WTC11 (cell line): ENCODE results near the gene TRAPPC11. TPM values are rescaled to one million over a fixed set of nuclear protein-coding genes. Genes with fewer than 3 reads are reported as not detected.

Experiments used
- ATAC-seq: fragments of 200-7000 bp; cut with Tn5 transposase; 2 replicates; pipeline ENCODE4 v1.10.0; 2021; ENCODE audit warnings: mild to moderate bottlenecking, moderate library complexity
- CTCF ChIA-PET: fragments of 300-600 bp; sonication (Branson Sonifier 250); formaldehyde crosslinking; loops from one replicate; lab custom pipeline; 2021; ENCODE audit warnings: antibody characterized with exemption; lab: Charles Lee
- POLR2A ChIA-PET: fragments of 350-600 bp; sonication (Branson Sonifier 250); formaldehyde crosslinking; loops from one replicate; lab custom pipeline; 2021; ENCODE audit warnings: antibody characterized with exemption; lab: Charles Lee
- DNase-seq: peaks from one replicate; pipeline ENCODE4 v3.0.0; 2021; ENCODE audit warnings: low spot score
- H3K27ac Mint-ChIP-seq: 2 replicates; pipeline ENCODE4 v1.8.0; 2021; ENCODE audit warnings: mixed read lengths
- H3K27me3 Mint-ChIP-seq: 2 replicates; pipeline ENCODE4 v1.8.0; 2021; ENCODE audit warnings: low read depth, mild to moderate bottlenecking, moderate library complexity, mixed read lengths
- H3K36me3 Mint-ChIP-seq: 2 replicates; pipeline ENCODE4 v1.8.0; 2021; ENCODE audit warnings: mixed read lengths
- H3K4me1 Mint-ChIP-seq: 2 replicates; pipeline ENCODE4 v1.8.0; 2022; ENCODE audit warnings: mixed read lengths
- H3K4me3 Mint-ChIP-seq: 2 replicates; pipeline ENCODE4 v1.8.0; 2021; ENCODE audit warnings: mild to moderate bottlenecking, moderate library complexity, mixed read lengths
- H3K9me3 Mint-ChIP-seq: 2 replicates; pipeline ENCODE4 v1.8.0; 2021; ENCODE audit warnings: mixed read lengths
- CREB1 ChIP-seq: sonication (generic); formaldehyde crosslinking; IDR thresholded peaks from 2 replicates; pipeline ENCODE4 v1.8.0; 2023; ENCODE audit warnings: mild to moderate bottlenecking, missing genetic modification reagents
- ETV6 ChIP-seq: sonication (generic); formaldehyde crosslinking; IDR thresholded peaks from 2 replicates; pipeline ENCODE4 v1.8.1; 2022; ENCODE audit warnings: mild to moderate bottlenecking, missing genetic modification reagents
- FOXJ3 ChIP-seq: sonication (generic); formaldehyde crosslinking; IDR thresholded peaks from 2 replicates; pipeline ENCODE4 v1.9.0; 2021; ENCODE audit warnings: missing genetic modification reagents, mild to moderate bottlenecking, borderline replicate concordance
- FOXP1 ChIP-seq: sonication (generic); formaldehyde crosslinking; IDR thresholded peaks from 2 replicates; pipeline ENCODE4 v1.8.0; 2022; ENCODE audit warnings: missing genetic modification reagents, mild to moderate bottlenecking, moderate library complexity, borderline replicate concordance
- GRHL2 ChIP-seq: fragments of 250-450 bp; sonication (Bioruptor Pico); IDR thresholded peaks from 2 replicates; pipeline ENCODE4 v1.8.0; 2022; ENCODE audit warnings: mild to moderate bottlenecking, moderate library complexity; ENCODE audit not compliant: insufficient replicate concordance, severe bottlenecking
- IRF2 ChIP-seq: sonication (generic); formaldehyde crosslinking; IDR thresholded peaks from 2 replicates; pipeline ENCODE4 v1.8.0; 2022; ENCODE audit warnings: low read depth, missing genetic modification reagents, borderline replicate concordance
- KAT7 ChIP-seq: sonication (generic); formaldehyde crosslinking; IDR thresholded peaks from 2 replicates; pipeline ENCODE4 v1.8.1; 2023; ENCODE audit warnings: missing genetic modification reagents, mild to moderate bottlenecking, borderline replicate concordance
- MYBL2 ChIP-seq: sonication (generic); formaldehyde crosslinking; IDR thresholded peaks from 2 replicates; pipeline ENCODE4 v1.8.1; 2023; ENCODE audit warnings: mild to moderate bottlenecking, moderate library complexity, missing genetic modification reagents
- NR1H2 ChIP-seq: sonication (generic); formaldehyde crosslinking; IDR thresholded peaks from 2 replicates; pipeline ENCODE4 v1.9.0; 2021; ENCODE audit warnings: mild to moderate bottlenecking, moderate library complexity, missing genetic modification reagents
- RORB ChIP-seq: fragments of 250-450 bp; sonication (Bioruptor Pico); IDR thresholded peaks from 2 replicates; pipeline ENCODE4 v1.9.0; 2021; ENCODE audit warnings: mild to moderate bottlenecking
- SMAD4 ChIP-seq: sonication (generic); formaldehyde crosslinking; IDR thresholded peaks from 2 replicates; pipeline ENCODE4 v1.8.0; 2022; ENCODE audit warnings: mild to moderate bottlenecking, missing genetic modification reagents
- SOX15 ChIP-seq: fragments of 250-450 bp; sonication (Bioruptor Pico); IDR thresholded peaks from 2 replicates; pipeline ENCODE4 v1.9.0; 2021; ENCODE audit warnings: mild to moderate bottlenecking
- SP1 ChIP-seq: sonication (generic); formaldehyde crosslinking; conservative IDR thresholded peaks from 2 replicates; pipeline ENCODE4 v1.8.1; 2022; ENCODE audit warnings: missing genetic modification reagents
- TCF7 ChIP-seq: sonication (generic); formaldehyde crosslinking; IDR thresholded peaks from 2 replicates; pipeline ENCODE4 v1.8.0; 2022; ENCODE audit warnings: mild to moderate bottlenecking, low read depth, missing genetic modification reagents, moderate library complexity
- ZNF232 ChIP-seq: sonication (generic); formaldehyde crosslinking; IDR thresholded peaks from 2 replicates; pipeline ENCODE4 v1.8.0; 2022; ENCODE audit warnings: mild to moderate bottlenecking, missing genetic modification reagents
- ZNF317 ChIP-seq: sonication (generic); formaldehyde crosslinking; IDR thresholded peaks from 2 replicates; pipeline ENCODE4 v1.8.1; 2023; ENCODE audit warnings: low read depth, mild to moderate bottlenecking, moderate library complexity, missing genetic modification reagents, borderline replicate concordance
- ZNF671 ChIP-seq: fragments of 250-450 bp; sonication (Bioruptor Pico); IDR thresholded peaks from 2 replicates; pipeline ENCODE4 v1.8.0; 2021; ENCODE audit warnings: mild to moderate bottlenecking
- total RNA-seq: library from RNA; stranded (reverse); gene quantifications from 3 replicates; pipeline ENCODE4 v1.2.3, GENCODE V29; 2021
- TF ChIP-seq, protein P1 (sequence below): fragments of 250-450 bp; sonication (Bioruptor Pico); IDR thresholded peaks from 2 replicates; pipeline ENCODE4 v1.8.0; 2021; ENCODE audit warnings: mild to moderate bottlenecking
- TF ChIP-seq, protein P2 (sequence below): sonication (generic); formaldehyde crosslinking; IDR thresholded peaks from 2 replicates; pipeline ENCODE4 v1.8.0; 2023; ENCODE audit warnings: mild to moderate bottlenecking, missing genetic modification reagents
- TF ChIP-seq, protein P3 (sequence below): sonication (generic); formaldehyde crosslinking; IDR thresholded peaks from 2 replicates; pipeline ENCODE4 v1.8.1; 2022; ENCODE audit warnings: missing genetic modification reagents, borderline replicate concordance
- TF ChIP-seq, protein P4 (sequence below): sonication (generic); formaldehyde crosslinking; IDR thresholded peaks from 2 replicates; pipeline ENCODE4 v1.8.0; 2023; ENCODE audit warnings: missing genetic modification reagents, mild to moderate bottlenecking, borderline replicate concordance
- TF ChIP-seq, protein P5 (sequence below): sonication (generic); formaldehyde crosslinking; IDR thresholded peaks from 2 replicates; pipeline ENCODE4 v1.8.1; 2023; ENCODE audit warnings: mild to moderate bottlenecking, moderate library complexity, missing genetic modification reagents
- TF ChIP-seq, protein P6 (sequence below): sonication (generic); formaldehyde crosslinking; IDR thresholded peaks from 2 replicates; pipeline ENCODE4 v1.8.1; 2023; ENCODE audit warnings: mild to moderate bottlenecking, missing genetic modification reagents, moderate library complexity
- TF ChIP-seq, protein P7 (sequence below): sonication (generic); formaldehyde crosslinking; IDR thresholded peaks from 2 replicates; pipeline ENCODE4 v1.8.1; 2022; ENCODE audit warnings: mild to moderate bottlenecking, missing genetic modification reagents, moderate library complexity, borderline replicate concordance

The TRAPPC11 gene
- total RNA-seq, 1 experiment from 2014 or later = 33.6 TPM

DNA sequence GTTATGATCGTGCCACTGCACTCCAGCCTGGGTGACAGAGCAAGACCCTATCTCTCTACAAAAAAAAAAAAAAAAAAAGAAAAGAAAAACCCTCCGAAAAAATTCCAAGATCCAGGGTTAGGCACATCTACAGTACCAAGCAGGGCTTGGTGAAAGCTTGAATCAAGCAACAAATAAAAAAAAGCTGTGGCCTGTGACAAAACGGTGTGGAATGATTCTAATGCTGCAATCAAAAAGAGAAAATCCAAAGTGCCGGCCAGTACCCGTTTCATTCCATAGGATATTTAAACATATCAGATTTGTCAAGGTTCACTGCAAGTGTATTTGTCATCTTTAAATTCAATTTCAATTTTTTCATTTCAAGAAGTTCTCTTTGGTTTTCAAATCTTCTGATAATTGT lies 20.7 kb upstream of the TRAPPC11 start (continued):
- TF ChIP-seq, protein P1, sequence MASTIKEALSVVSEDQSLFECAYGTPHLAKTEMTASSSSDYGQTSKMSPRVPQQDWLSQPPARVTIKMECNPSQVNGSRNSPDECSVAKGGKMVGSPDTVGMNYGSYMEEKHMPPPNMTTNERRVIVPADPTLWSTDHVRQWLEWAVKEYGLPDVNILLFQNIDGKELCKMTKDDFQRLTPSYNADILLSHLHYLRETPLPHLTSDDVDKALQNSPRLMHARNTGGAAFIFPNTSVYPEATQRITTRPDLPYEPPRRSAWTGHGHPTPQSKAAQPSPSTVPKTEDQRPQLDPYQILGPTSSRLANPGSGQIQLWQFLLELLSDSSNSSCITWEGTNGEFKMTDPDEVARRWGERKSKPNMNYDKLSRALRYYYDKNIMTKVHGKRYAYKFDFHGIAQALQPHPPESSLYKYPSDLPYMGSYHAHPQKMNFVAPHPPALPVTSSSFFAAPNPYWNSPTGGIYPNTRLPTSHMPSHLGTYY = no peak
- TF ChIP-seq, protein P2, sequence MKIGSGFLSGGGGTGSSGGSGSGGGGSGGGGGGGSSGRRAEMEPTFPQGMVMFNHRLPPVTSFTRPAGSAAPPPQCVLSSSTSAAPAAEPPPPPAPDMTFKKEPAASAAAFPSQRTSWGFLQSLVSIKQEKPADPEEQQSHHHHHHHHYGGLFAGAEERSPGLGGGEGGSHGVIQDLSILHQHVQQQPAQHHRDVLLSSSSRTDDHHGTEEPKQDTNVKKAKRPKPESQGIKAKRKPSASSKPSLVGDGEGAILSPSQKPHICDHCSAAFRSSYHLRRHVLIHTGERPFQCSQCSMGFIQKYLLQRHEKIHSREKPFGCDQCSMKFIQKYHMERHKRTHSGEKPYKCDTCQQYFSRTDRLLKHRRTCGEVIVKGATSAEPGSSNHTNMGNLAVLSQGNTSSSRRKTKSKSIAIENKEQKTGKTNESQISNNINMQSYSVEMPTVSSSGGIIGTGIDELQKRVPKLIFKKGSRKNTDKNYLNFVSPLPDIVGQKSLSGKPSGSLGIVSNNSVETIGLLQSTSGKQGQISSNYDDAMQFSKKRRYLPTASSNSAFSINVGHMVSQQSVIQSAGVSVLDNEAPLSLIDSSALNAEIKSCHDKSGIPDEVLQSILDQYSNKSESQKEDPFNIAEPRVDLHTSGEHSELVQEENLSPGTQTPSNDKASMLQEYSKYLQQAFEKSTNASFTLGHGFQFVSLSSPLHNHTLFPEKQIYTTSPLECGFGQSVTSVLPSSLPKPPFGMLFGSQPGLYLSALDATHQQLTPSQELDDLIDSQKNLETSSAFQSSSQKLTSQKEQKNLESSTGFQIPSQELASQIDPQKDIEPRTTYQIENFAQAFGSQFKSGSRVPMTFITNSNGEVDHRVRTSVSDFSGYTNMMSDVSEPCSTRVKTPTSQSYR (CRISPR knock-in tag) = no peak
- no peak for TF ChIP-seq SP1 (CRISPR knock-in tag)
- TF ChIP-seq, protein P3, sequence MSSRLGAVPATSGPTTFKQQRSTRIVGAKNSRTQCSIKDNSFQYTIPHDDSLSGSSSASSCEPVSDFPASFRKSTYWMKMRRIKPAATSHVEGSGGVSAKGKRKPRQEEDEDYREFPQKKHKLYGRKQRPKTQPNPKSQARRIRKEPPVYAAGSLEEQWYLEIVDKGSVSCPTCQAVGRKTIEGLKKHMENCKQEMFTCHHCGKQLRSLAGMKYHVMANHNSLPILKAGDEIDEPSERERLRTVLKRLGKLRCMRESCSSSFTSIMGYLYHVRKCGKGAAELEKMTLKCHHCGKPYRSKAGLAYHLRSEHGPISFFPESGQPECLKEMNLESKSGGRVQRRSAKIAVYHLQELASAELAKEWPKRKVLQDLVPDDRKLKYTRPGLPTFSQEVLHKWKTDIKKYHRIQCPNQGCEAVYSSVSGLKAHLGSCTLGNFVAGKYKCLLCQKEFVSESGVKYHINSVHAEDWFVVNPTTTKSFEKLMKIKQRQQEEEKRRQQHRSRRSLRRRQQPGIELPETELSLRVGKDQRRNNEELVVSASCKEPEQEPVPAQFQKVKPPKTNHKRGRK (CRISPR knock-in tag) = no peak
- no peak for TF ChIP-seq ETV6 (CRISPR knock-in tag)
- TF ChIP-seq CREB1 (CRISPR knock-in tag) = no peak
- no peak for TF ChIP-seq MYBL2 (CRISPR knock-in tag)
- TF ChIP-seq FOXJ3 (CRISPR knock-in tag) = no peak

DNA sequence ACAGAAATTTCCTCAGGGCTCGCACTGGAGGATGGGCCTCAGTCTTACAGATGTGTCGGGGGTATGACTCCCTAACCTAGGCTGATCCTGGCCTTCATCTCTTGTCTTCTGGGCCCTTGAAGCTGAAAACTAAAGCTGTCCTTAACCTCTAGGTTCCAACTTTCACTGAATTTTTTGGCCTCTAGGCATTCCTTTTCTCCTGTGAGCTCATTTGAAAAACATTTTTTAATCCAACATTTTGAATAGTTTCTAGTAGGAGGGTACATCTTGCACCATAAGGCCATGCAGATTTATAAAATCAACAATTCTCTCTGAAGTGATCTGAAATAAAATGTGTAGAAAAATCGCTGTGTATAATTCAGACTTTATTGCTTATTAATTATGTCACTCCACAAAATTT lies 19.8 kb upstream of the TRAPPC11 start:
- H3K36me3 Mint-ChIP-seq = peaks cover 9% of the 10 kb centered on the region
- no peaks in the 10 kb centered on the region for H3K9me3 Mint-ChIP-seq
- ChIA-PET CTCF (no interaction called here), POLR2A (no interaction called here)
- ATAC-seq (no peak), DNase-seq (no peak)
- TF ChIP-seq SMAD4 = no peak
- TF ChIP-seq ZNF671 = no peak
- no peak for TF ChIP-seq TCF7 (CRISPR knock-in tag)
- no peak for TF ChIP-seq CREB1 (CRISPR knock-in tag)
- TF ChIP-seq ZNF232 (CRISPR knock-in tag) = no peak
- no peak for TF ChIP-seq KAT7 (CRISPR knock-in tag)
- no peak for TF ChIP-seq IRF2 (CRISPR knock-in tag)
- no peak for TF ChIP-seq RORB (CRISPR knock-in tag)
- TF ChIP-seq, protein P4, sequence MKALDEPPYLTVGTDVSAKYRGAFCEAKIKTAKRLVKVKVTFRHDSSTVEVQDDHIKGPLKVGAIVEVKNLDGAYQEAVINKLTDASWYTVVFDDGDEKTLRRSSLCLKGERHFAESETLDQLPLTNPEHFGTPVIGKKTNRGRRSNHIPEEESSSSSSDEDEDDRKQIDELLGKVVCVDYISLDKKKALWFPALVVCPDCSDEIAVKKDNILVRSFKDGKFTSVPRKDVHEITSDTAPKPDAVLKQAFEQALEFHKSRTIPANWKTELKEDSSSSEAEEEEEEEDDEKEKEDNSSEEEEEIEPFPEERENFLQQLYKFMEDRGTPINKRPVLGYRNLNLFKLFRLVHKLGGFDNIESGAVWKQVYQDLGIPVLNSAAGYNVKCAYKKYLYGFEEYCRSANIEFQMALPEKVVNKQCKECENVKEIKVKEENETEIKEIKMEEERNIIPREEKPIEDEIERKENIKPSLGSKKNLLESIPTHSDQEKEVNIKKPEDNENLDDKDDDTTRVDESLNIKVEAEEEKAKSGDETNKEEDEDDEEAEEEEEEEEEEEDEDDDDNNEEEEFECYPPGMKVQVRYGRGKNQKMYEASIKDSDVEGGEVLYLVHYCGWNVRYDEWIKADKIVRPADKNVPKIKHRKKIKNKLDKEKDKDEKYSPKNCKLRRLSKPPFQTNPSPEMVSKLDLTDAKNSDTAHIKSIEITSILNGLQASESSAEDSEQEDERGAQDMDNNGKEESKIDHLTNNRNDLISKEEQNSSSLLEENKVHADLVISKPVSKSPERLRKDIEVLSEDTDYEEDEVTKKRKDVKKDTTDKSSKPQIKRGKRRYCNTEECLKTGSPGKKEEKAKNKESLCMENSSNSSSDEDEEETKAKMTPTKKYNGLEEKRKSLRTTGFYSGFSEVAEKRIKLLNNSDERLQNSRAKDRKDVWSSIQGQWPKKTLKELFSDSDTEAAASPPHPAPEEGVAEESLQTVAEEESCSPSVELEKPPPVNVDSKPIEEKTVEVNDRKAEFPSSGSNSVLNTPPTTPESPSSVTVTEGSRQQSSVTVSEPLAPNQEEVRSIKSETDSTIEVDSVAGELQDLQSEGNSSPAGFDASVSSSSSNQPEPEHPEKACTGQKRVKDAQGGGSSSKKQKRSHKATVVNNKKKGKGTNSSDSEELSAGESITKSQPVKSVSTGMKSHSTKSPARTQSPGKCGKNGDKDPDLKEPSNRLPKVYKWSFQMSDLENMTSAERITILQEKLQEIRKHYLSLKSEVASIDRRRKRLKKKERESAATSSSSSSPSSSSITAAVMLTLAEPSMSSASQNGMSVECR (CRISPR knock-in tag) = no peak
- TF ChIP-seq FOXP1 (CRISPR knock-in tag) = no peak
- TF ChIP-seq NR1H2 = no peak
- TF ChIP-seq SOX15 (CRISPR knock-in tag) = no peak
- TF ChIP-seq, protein P5, sequence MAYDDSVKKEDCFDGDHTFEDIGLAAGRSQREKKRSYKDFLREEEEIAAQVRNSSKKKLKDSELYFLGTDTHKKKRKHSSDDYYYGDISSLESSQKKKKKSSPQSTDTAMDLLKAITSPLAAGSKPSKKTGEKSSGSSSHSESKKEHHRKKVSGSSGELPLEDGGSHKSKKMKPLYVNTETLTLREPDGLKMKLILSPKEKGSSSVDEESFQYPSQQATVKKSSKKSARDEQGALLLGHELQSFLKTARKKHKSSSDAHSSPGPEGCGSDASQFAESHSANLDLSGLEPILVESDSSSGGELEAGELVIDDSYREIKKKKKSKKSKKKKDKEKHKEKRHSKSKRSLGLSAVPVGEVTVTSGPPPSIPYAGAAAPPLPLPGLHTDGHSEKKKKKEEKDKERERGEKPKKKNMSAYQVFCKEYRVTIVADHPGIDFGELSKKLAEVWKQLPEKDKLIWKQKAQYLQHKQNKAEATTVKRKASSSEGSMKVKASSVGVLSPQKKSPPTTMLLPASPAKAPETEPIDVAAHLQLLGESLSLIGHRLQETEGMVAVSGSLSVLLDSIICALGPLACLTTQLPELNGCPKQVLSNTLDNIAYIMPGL (CRISPR knock-in tag) = no peak
- no peak for TF ChIP-seq GRHL2 (CRISPR knock-in tag)
- no peak for TF ChIP-seq ZNF317 (CRISPR knock-in tag)
- TF ChIP-seq, protein P6, sequence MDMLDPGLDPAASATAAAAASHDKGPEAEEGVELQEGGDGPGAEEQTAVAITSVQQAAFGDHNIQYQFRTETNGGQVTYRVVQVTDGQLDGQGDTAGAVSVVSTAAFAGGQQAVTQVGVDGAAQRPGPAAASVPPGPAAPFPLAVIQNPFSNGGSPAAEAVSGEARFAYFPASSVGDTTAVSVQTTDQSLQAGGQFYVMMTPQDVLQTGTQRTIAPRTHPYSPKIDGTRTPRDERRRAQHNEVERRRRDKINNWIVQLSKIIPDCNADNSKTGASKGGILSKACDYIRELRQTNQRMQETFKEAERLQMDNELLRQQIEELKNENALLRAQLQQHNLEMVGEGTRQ (CRISPR knock-in tag) = no peak
- TF ChIP-seq, protein P7, sequence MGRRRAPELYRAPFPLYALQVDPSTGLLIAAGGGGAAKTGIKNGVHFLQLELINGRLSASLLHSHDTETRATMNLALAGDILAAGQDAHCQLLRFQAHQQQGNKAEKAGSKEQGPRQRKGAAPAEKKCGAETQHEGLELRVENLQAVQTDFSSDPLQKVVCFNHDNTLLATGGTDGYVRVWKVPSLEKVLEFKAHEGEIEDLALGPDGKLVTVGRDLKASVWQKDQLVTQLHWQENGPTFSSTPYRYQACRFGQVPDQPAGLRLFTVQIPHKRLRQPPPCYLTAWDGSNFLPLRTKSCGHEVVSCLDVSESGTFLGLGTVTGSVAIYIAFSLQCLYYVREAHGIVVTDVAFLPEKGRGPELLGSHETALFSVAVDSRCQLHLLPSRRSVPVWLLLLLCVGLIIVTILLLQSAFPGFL = no peak
- no peaks in the 10 kb centered on the region for H3K27me3 Mint-ChIP-seq
- H3K4me3 Mint-ChIP-seq = no peak overlapping the region
- H3K27ac Mint-ChIP-seq = no peak overlapping the region
- peaks cover 27% of the 10 kb centered on the region for H3K4me1 Mint-ChIP-seq
